OCI-LY7 (cell line): ENCODE data around the gene TIMM13. TPM values are rescaled to one million over a fixed set of nuclear protein-coding genes. Genes with fewer than 3 reads are reported as not detected.

Experiments used
- BruUV-seq: library from RNA; stranded (reverse); fragments of 400-500 nt; replicated peaks from 2 replicates; lab custom pipeline; 2021; lab: Mats Ljungman, UMichigan
- CTCF ChIA-PET: fragments of 300-600 bp; sonication (Branson Sonifier 250); formaldehyde crosslinking; loops from one replicate; lab custom pipeline; 2022; ENCODE audit warnings: antibody characterized with exemption; ENCODE audit not compliant: unreplicated experiment; lab: Charles Lee
- POLR2A ChIA-PET: fragments of 300-600 bp; sonication (Branson Sonifier 250); formaldehyde crosslinking; loops from one replicate; lab custom pipeline; 2022; ENCODE audit warnings: antibody characterized with exemption; lab: Charles Lee
- DNase-seq: peaks from one replicate; pipeline ENCODE4 v3.0.0-alpha.2; 2015; ENCODE audit warnings: low spot score
- H2AFZ ChIP-seq: fragments of 200-600 bp; sonication (generic), shearing (Covaris generic); 2 replicates; pipeline ENCODE4 v1.6.1; 2014; ENCODE audit warnings: mild to moderate bottlenecking, antibody characterized with exemption, low read length, moderate library complexity
- H3K27ac ChIP-seq: fragments of 200-600 bp; sonication (generic); 2 replicates; pipeline ENCODE4 v1.5.1; 2014; ENCODE audit warnings: mixed run types, low read depth, mild to moderate bottlenecking, moderate library complexity, low read length, inconsistent platforms; ENCODE audit not compliant: poor library complexity, severe bottlenecking
- H3K36me3 ChIP-seq: fragments of 200-600 bp; sonication (generic); 2 replicates; pipeline ENCODE4 v1.6.1; 2014; ENCODE audit warnings: mild to moderate bottlenecking, antibody characterized with exemption, low read length, moderate library complexity, mixed read lengths; ENCODE audit not compliant: insufficient read depth
- H3K4me1 ChIP-seq: fragments of 200-600 bp; sonication (generic); 2 replicates; pipeline ENCODE4 v1.5.1; 2014; ENCODE audit warnings: mild to moderate bottlenecking, low read length; ENCODE audit not compliant: insufficient read depth, poor library complexity, severe bottlenecking
- H3K4me2 ChIP-seq: fragments of 200-600 bp; sonication (generic); 2 replicates; pipeline ENCODE4 v1.6.1; 2014; ENCODE audit warnings: mild to moderate bottlenecking, low read length
- H3K4me3 ChIP-seq: fragments of 200-600 bp; sonication (generic); 2 replicates; pipeline ENCODE4 v1.5.1; 2014; ENCODE audit warnings: mild to moderate bottlenecking, low read depth, low read length; ENCODE audit not compliant: poor library complexity, severe bottlenecking
- H3K79me2 ChIP-seq: fragments of 200-600 bp; sonication (generic); 2 replicates; pipeline ENCODE4 v1.6.1; 2016; ENCODE audit warnings: low read depth, mild to moderate bottlenecking, low read length, moderate library complexity, mixed read lengths; ENCODE audit not compliant: insufficient read depth
- H3K9me2 ChIP-seq: fragments of 200-600 bp; sonication (generic); 2 replicates; pipeline ENCODE4 v1.6.1; 2016; ENCODE audit warnings: mild to moderate bottlenecking, low read length, mixed read lengths; ENCODE audit not compliant: insufficient read depth
- H3K9me3 ChIP-seq: fragments of 200-600 bp; sonication (generic); 2 replicates; pipeline ENCODE4 v1.6.1; 2014; ENCODE audit warnings: mild to moderate bottlenecking, mixed run types, low read length, mixed read lengths
- H4K20me1 ChIP-seq: fragments of 200-600 bp; sonication (generic); 2 replicates; pipeline ENCODE4 v1.6.1; 2014; ENCODE audit warnings: mild to moderate bottlenecking, antibody characterized with exemption, low read length, moderate library complexity, mixed read lengths; ENCODE audit not compliant: insufficient read depth
- EZH2phosphoT487 ChIP-seq: fragments of 200-600 bp; sonication (generic); IDR thresholded peaks from 2 replicates; pipeline ENCODE4 v1.6.1; 2018; ENCODE audit warnings: low read depth, borderline replicate concordance, mild to moderate bottlenecking, mixed run types, antibody characterized with exemption, low read length, moderate library complexity, mixed read lengths
- intact Hi-C: fragments of 100-400 bp; cut with micrococcal nuclease; formaldehyde crosslinking; loops from one replicate; pipeline ENCODE4 v1.10.0; 2022; ENCODE audit not compliant: unreplicated experiment
- total RNA-seq, 2 experiments: library from RNA; depleted of rRNA in 1 of 2; stranded (reverse); fragments of >200 nt in 1 of 2; shearing (Covaris generic) in 1 of 2; gene quantifications; 2 replicates each; pipeline ENCODE4 v1.2.3, GENCODE V29; 2014 to 2022
- TF ChIP-seq, protein P1 (sequence below): fragments of 200-600 bp; sonication (generic); conservative IDR thresholded peaks from 2 replicates; pipeline ENCODE4 v1.5.1; 2014; ENCODE audit warnings: mild to moderate bottlenecking, antibody characterized with exemption, low read length, moderate library complexity, mixed read lengths

Gene TIMM13
- total RNA-seq, 2 experiments from 2014 or later, result 55.4 to 120 TPM

DNA sequence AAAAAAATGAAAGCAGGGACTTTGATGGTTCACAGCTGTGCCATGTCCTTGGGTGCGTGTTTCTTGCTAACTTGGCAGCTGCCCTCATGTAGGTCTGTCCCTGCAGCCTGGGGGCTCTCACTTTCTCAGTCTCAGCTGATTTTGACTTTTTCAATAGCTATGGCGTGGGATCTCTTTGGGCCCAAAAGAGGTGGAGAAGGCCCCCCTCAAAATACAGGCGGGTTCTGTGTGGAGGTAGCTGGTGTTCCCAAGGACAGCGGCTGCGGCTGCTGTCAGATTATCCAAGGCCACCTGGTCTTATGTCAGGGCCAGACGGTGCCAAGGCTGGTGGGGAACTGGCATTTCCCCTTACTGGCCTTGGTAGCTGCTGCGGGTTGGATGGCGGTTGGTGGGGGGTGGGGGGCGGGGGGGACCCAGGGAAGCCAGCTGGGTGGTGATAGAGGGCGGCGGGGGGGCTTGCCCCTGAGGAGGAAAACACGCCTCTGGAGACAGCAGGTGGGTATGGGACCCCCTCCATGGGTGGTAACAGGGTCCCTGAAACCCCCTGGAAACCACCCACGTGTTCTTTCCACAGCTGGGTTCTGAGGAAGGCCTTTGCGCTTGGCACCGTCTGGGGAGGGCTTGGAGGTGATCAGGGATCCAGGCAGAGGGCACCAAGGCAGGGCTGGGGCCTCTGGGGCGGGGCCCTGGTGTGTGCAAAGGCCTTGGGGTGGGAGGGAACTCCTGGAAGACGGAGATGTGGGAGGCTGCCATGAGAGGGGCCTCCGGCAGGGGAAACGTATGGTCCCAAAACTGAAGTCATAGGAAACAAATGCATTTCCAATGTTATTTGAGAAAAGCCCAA, 4.1 kb downstream of the TIMM13 start:
- Histone ChIP-seq H3K36me3 (peaks cover 54% of the 10 kb centered on the region), H3K9me3 (no peaks in the 10 kb centered on the region), H3K79me2 (peaks cover 29% of the 10 kb centered on the region), H4K20me1 (0 out of 2 replicates have a peak, but pooled peaks cover 8% of the 10 kb centered on the region), H3K4me2 (no peak overlapping the region), H3K4me3 (no peak overlapping the region), H3K4me1 (peaks cover 17% of the 10 kb centered on the region), H2AFZ (no peak overlapping the region), H3K9me2 (no peaks in the 10 kb centered on the region), H3K27ac (no peak overlapping the region)
- no peak for DNase-seq
- intact Hi-C loops, result no loop called here
- POLR2A ChIA-PET, result interaction anchor here (1.0 kb wide), 1 partner anchor 31 kb away, joined by 4 read pairs; no protein-coding TSS in a partner anchor
- TF ChIP-seq, protein P1, sequence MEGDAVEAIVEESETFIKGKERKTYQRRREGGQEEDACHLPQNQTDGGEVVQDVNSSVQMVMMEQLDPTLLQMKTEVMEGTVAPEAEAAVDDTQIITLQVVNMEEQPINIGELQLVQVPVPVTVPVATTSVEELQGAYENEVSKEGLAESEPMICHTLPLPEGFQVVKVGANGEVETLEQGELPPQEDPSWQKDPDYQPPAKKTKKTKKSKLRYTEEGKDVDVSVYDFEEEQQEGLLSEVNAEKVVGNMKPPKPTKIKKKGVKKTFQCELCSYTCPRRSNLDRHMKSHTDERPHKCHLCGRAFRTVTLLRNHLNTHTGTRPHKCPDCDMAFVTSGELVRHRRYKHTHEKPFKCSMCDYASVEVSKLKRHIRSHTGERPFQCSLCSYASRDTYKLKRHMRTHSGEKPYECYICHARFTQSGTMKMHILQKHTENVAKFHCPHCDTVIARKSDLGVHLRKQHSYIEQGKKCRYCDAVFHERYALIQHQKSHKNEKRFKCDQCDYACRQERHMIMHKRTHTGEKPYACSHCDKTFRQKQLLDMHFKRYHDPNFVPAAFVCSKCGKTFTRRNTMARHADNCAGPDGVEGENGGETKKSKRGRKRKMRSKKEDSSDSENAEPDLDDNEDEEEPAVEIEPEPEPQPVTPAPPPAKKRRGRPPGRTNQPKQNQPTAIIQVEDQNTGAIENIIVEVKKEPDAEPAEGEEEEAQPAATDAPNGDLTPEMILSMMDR, result no peak
- TF ChIP-seq EZH2phosphoT487, result no peak
- no TSS peak for BruUV-seq
- CTCF ChIA-PET, result no interaction called here

DNA sequence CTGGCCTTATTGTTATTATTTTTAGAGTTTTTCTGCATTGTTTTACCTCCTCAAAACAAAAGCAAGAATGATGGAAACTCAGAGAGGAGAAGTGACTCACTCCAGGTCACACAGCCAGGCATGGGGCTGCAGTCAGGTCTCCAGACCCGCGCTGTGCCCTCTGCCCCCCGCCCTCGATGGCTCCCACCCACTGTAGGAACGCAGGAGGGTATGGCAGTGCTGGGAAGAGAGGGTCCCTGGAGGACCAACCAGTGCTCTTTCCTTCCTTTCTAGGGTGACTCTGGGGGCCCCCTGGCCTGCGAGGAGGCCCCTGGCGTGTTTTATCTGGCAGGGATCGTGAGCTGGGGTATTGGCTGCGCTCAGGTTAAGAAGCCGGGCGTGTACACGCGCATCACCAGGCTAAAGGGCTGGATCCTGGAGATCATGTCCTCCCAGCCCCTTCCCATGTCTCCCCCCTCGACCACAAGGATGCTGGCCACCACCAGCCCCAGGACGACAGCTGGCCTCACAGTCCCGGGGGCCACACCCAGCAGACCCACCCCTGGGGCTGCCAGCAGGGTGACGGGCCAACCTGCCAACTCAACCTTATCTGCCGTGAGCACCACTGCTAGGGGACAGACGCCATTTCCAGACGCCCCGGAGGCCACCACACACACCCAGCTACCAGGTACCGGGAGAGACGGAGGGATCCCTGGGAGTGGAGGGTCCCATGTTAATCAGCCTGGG, 5.6 kb downstream of the TIMM13 start:
- Histone ChIP-seq H3K9me2 (no peaks in the 10 kb centered on the region), H3K4me3 (no peak overlapping the region), H3K36me3 (peaks cover 63% of the 10 kb centered on the region), H3K79me2 (peaks cover 23% of the 10 kb centered on the region), H3K4me2 (no peak overlapping the region), H3K9me3 (no peaks in the 10 kb centered on the region), H3K27ac (no peak overlapping the region), H2AFZ (no peak overlapping the region), H3K4me1 (peaks cover 12% of the 10 kb centered on the region), H4K20me1 (0 out of 2 replicates have a peak, but pooled peaks cover 8% of the 10 kb centered on the region)
- no peak for DNase-seq
- CTCF ChIA-PET, result no interaction called here
- TF ChIP-seq EZH2phosphoT487, result no peak
- TF ChIP-seq, protein P1, result no peak
- no TSS peak for BruUV-seq
- intact Hi-C loops, result no loop called here
- POLR2A ChIA-PET, result no interaction called here
